ENCODE measurements around the gene HDAC4. TPM values are rescaled to one million over a fixed set of nuclear protein-coding genes. Genes with fewer than 3 reads are reported as not detected.

The HDAC4 gene
- total RNA-seq, 2 donors from 2014 or later = 9.3 to 139 TPM

- ATAC-seq (no peak), DNase-seq (peak in 3 of 4 donors; percentile 5 to 10 (median 8))
- TF ChIP-seq POLR2A (IDR thresholded peaks at IDR 0.05) (no peak), CTCF (IDR thresholded peaks at IDR 0.05) (no peak)
- no peaks in the 10 kb centered on the region for H3K27me3 ChIP-seq
- H3K4me3 ChIP-seq = no peak overlapping the region
- intact Hi-C loops (cut with DNase I) = no loop called here
- no peaks in the 10 kb centered on the region for H3K4me1 ChIP-seq
- peaks cover 0 to 2% of the 10 kb centered on the region in 2 donors for H3K36me3 ChIP-seq (replicated peaks in 1 of 2; ENCODE audit: insufficient read depth in 1 of 2, low read depth in 2 of 2)
- WGBS, 2 donors = 84 to 87% methylated on average over 17 of the region's 17 CpGs
- H3K27ac ChIP-seq = no peak overlapping the region
- no peaks in the 10 kb centered on the region for H3K9me3 ChIP-seq
These were observed 208.4 kb downstream of the HDAC4 start for GRCh38 chr2:239192456-239192855.

- H3K4me3 ChIP-seq = no peak overlapping the region
- DNase-seq (peak in 3 of 4 donors; percentile 4 to 8 (median 4)), ATAC-seq (no peak)
- H3K9me3 ChIP-seq = no peaks in the 10 kb centered on the region
- no peak for TF ChIP-seq CTCF (IDR thresholded peaks at IDR 0.05)
- no peak for TF ChIP-seq POLR2A (IDR thresholded peaks at IDR 0.05)
- H3K4me1 ChIP-seq = no peaks in the 10 kb centered on the region
- H3K36me3 ChIP-seq (replicated peaks in 1 of 2; ENCODE audit: insufficient read depth in 1 of 2, low read depth in 2 of 2) = peaks cover 0 to 2% of the 10 kb centered on the region in 2 donors
- no peak overlapping the region for H3K27ac ChIP-seq
- 89 to 91% methylated on average over 9 to 14 of the region's 15 CpGs for WGBS, 2 donors
- no peaks in the 10 kb centered on the region for H3K27me3 ChIP-seq
- intact Hi-C loops (cut with DNase I) = no loop called here
These were observed 209.6 kb downstream of the HDAC4 start for GRCh38 chr2:239190921-239191885.

- 96 to 97% methylated on average over 21 to 22 of the region's 22 CpGs for WGBS, 2 donors
These were observed 210.5 kb downstream of the HDAC4 start for GRCh38 chr2:239190361-239190760.

GRCh38 chr2:239189711-239190131 is 211.1 kb downstream of the HDAC4 start:
- 95 to 100% methylated on average over 2 to 23 of the region's 23 CpGs for WGBS, 2 donors
- no peaks in the 10 kb centered on the region for H3K27me3 ChIP-seq
- TF ChIP-seq POLR2A (IDR thresholded peaks at IDR 0.05) = no peak
- no peak for TF ChIP-seq CTCF (IDR thresholded peaks at IDR 0.05)
- H3K4me3 ChIP-seq = no peak overlapping the region
- peak in 2 of 4 donors; percentile 5 to 6 for DNase-seq
- H3K27ac ChIP-seq = no peak overlapping the region
- H3K36me3 ChIP-seq (replicated peaks in 1 of 2; ENCODE audit: insufficient read depth in 1 of 2, low read depth in 2 of 2) = peaks cover 0 to 2% of the 10 kb centered on the region in 2 donors
- intact Hi-C loops (cut with DNase I) = no loop called here
- ATAC-seq = no peak
- H3K9me3 ChIP-seq = no peaks in the 10 kb centered on the region
- no peaks in the 10 kb centered on the region for H3K4me1 ChIP-seq

More at GRCh38 chr2:239190361-239190760, 210.5 kb downstream of the HDAC4 start:
- Histone ChIP-seq H3K27me3 (no peaks in the 10 kb centered on the region), H3K27ac (no peak overlapping the region), H3K4me3 (no peak overlapping the region), H3K9me3 (no peaks in the 10 kb centered on the region), H3K4me1 (no peaks in the 10 kb centered on the region), H3K36me3 (replicated peaks in 1 of 2; ENCODE audit: insufficient read depth in 1 of 2, low read depth in 2 of 2) (peaks cover 0 to 2% of the 10 kb centered on the region in 2 donors)
- intact Hi-C loops (cut with DNase I) = no loop called here
- ATAC-seq (no peak), DNase-seq (peak in 3 of 4 donors; percentile 2 to 9 (median 5))
- TF ChIP-seq CTCF (IDR thresholded peaks at IDR 0.05) (no peak), POLR2A (IDR thresholded peaks at IDR 0.05) (no peak)
